Neutrophil (primary cell): ENCODE measurements around the gene AOPEP.

Experiments
- H3K27ac ChIP-seq: fragments of 200-600 bp; sonication (generic); 2 replicates; pipeline ENCODE4 v1.5.1; 2016; ENCODE audit warnings: mild to moderate bottlenecking, moderate library complexity
- H3K27me3 ChIP-seq: fragments of 200-600 bp; sonication (generic); 2 replicates; pipeline ENCODE4 v1.6.0; 2016; ENCODE audit warnings: mild to moderate bottlenecking
- H3K36me3 ChIP-seq: fragments of 200-600 bp; sonication (generic); 2 replicates; pipeline ENCODE4 v1.5.1; 2017
- H3K4me1 ChIP-seq, 2 experiments: fragments of 200-600 bp in 1 of 2; sonication (generic) in 1 of 2; 1 replicate in 1 of 2; 2 replicates in 1 of 2; pipeline versions ENCODE4 v1.5.1 to v1.6.1; 2013 to 2016; ENCODE audit warnings: low read depth in 1 of 2, low read length in 1 of 2, mild to moderate bottlenecking in 1 of 2, moderate library complexity in 1 of 2; ENCODE audit not compliant: control insufficient read depth in 1 of 2, insufficient read depth in 1 of 2
- H3K4me3 ChIP-seq, 2 experiments: fragments of 200-600 bp in 1 of 2; sonication (generic) in 1 of 2; 1 replicate in 1 of 2; 2 replicates in 1 of 2; pipeline ENCODE4 v1.5.1; 2013 to 2016; ENCODE audit warnings: low read depth in 1 of 2, low read length in 1 of 2, mild to moderate bottlenecking in 1 of 2, moderate library complexity in 1 of 2
- H3K9me3 ChIP-seq: fragments of 200-600 bp; sonication (generic); 2 replicates; pipeline ENCODE4 v1.5.1; 2016
- CTCF ChIP-seq: fragments of 200-600 bp; sonication (generic); IDR thresholded peaks from 2 replicates; pipeline ENCODE4 v1.5.1; 2016; ENCODE audit warnings: antibody characterized with exemption

The AOPEP gene

GRCh38 chr9:94791435-94791834 is 64.9 kb downstream of the AOPEP start:
- no peaks in the 10 kb centered on the region for H3K4me1 ChIP-seq
- no peaks in the 10 kb centered on the region for H3K27me3 ChIP-seq
- no peaks in the 10 kb centered on the region for H3K36me3 ChIP-seq
- no peaks in the 10 kb centered on the region for H3K9me3 ChIP-seq
- H3K27ac ChIP-seq: no peak overlapping the region
- no peak overlapping the region for H3K4me3 ChIP-seq
- no peak for TF ChIP-seq CTCF

- Histone ChIP-seq H3K36me3 (no peaks in the 10 kb centered on the region), H3K27ac (no peak overlapping the region), H3K4me3 (no peak overlapping the region)
These were observed 66.0 kb downstream of the AOPEP start for GRCh38 chr9:94792511-94792910.

GRCh38 chr9:94794476-94795167 is 68.1 kb downstream of the AOPEP start:
- Histone ChIP-seq H3K27ac (no peak overlapping the region), H3K27me3 (no peaks in the 10 kb centered on the region), H3K9me3 (no peaks in the 10 kb centered on the region), H3K4me3 (no peak overlapping the region), H3K36me3 (no peaks in the 10 kb centered on the region), H3K4me1 (no peaks in the 10 kb centered on the region)
- no peak for TF ChIP-seq CTCF

More at GRCh38 chr9:94792511-94792910, 66.0 kb downstream of the AOPEP start:
- Histone ChIP-seq H3K9me3 (no peaks in the 10 kb centered on the region), H3K4me1 (no peaks in the 10 kb centered on the region), H3K27me3 (no peaks in the 10 kb centered on the region)
- TF ChIP-seq CTCF: no peak

- peaks cover 11% of the 10 kb centered on the region for H3K36me3 ChIP-seq
- TF ChIP-seq CTCF: no peak
These were observed 70.2 kb downstream of the AOPEP start for GRCh38 chr9:94796687-94797086.

GRCh38 chr9:94798201-94798600 is 71.7 kb downstream of the AOPEP start:
- no peak overlapping the region for H3K4me3 ChIP-seq
- no peaks in the 10 kb centered on the region for H3K27me3 ChIP-seq
- no peaks in the 10 kb centered on the region for H3K9me3 ChIP-seq
- H3K27ac ChIP-seq: no peak overlapping the region
- H3K4me1 ChIP-seq: no peaks in the 10 kb centered on the region
- H3K36me3 ChIP-seq: peaks cover 11% of the 10 kb centered on the region
- TF ChIP-seq CTCF: no peak

More at GRCh38 chr9:94796687-94797086, 70.2 kb downstream of the AOPEP start:
- H3K4me3 ChIP-seq: no peak overlapping the region
- H3K27ac ChIP-seq: no peak overlapping the region
- no peaks in the 10 kb centered on the region for H3K4me1 ChIP-seq
- no peaks in the 10 kb centered on the region for H3K27me3 ChIP-seq
- H3K9me3 ChIP-seq: no peaks in the 10 kb centered on the region
